ENCODE measurements around the gene TP53INP2.
"Not testable (repeated sequence)": the region's sequence is repeated elsewhere in the genome, so short reads cannot be mapped to it uniquely, and the experiment has no call there.

Gene TP53INP2

GRCh38 chr20:34706302-34706875, 2.2 kb downstream of the TP53INP2 start:
- DNase-seq, result no peak

- DNase-seq, result no peak
These were observed 3.0 kb downstream of the TP53INP2 start for GRCh38 chr20:34706912-34707784.

- no peak for DNase-seq
These were observed 4.5 kb downstream of the TP53INP2 start for GRCh38 chr20:34708621-34709043.

GRCh38 chr20:34709044-34709830, 5.1 kb downstream of the TP53INP2 start:
- peak; percentile 18 for DNase-seq

DNA sequence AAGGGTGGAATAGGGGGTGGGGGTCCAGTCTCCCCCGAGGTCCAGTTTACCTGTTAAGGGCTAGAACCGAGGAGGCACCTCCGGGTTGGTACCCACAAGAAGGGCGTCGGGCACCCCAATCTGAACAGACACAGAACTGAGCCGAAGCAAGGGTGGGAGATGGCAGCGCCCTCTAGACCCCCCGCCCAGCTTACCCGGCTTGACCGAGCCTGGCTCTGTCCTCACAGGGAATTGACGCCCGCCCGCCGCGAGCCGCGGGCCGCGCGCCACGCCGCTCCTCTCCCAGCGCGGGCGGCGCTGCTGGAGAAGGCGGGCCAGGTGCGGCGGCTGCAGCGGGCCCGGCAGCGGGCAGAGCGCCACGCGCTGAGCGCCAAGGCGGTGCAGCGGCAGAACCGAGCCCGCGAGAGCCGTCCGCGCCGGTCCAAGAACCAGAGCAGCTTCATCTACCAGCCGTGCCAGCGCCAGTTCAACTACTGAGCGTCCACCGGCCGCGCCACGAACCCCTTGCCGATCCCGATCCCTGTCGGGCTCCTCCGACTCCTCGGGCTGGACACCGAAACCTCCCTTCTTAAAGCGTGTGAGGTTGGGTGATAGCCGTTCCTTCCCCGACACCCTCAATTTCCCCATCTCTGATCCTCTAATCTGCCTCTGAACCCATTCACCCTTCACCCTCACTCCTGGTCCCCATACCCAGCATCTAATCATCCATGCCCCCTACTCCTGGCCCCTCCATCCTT, 5.9 kb downstream of the TP53INP2 start:
- DNase-seq, result no peak

DNA sequence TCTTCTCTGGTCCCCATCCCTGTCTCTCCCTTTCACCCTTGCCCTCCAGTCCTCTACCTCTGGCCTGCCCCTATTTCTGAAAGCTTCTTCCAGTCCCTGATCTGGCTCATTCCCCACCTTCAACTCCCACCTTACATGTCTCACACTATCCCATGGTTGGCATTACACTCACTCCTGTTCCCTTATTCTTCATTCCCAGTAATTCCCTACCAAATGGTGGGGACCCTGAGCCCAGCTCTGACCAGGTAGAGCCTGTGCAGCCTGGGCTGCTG, 6.4 kb downstream of the TP53INP2 start:
- DNase-seq, result no peak

GRCh38 chr20:34710861-34711574, 6.9 kb downstream of the TP53INP2 start:
- DNase-seq, result no peak

- DNase-seq, result no peak
These were observed 7.8 kb downstream of the TP53INP2 start for GRCh38 chr20:34711813-34712430.

- no peak for DNase-seq
These were observed 8.5 kb downstream of the TP53INP2 start for GRCh38 chr20:34712525-34713192.

DNA sequence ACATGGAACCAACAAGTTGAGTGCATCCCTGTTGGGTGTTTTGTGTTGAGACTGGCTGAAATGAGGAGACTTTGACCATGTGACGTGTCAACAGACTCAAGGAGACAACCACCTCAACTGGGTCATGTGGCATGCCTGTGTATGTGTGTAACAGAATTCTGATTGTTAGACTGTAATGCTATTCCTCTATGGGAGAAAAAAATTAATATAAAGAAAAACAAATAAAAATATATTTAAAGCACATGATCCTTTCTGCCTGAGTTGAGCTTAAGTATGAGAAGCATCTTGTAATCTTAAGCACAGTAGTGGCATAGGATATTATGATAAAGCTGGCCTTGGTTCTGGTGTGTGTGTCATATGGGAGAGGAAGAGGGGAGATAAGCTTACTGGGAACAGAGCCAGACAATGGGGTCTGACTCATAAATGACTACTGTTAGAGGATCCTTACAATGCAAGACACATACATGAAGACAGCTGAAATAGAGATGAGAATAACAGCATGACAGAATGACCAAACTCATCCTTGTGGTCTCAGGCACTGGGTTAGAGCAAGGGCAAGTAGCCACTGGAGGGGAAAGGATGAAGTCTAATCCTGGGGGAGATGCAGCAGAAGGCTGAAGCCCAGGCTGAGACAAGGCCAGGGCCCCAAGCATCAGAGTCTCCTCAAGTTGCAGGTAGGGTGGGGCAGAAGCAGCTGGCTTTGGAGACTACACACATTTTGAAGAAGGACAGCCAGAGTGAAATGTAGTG, 9.2 kb downstream of the TP53INP2 start:
- DNase-seq, result no peak

- not testable (repeated sequence) for DNase-seq
These were observed 9.9 kb downstream of the TP53INP2 start for GRCh38 chr20:34713944-34714515.

- DNase-seq, result no peak
These were observed 11.2 kb downstream of the TP53INP2 start for GRCh38 chr20:34715384-34715783.

DNA sequence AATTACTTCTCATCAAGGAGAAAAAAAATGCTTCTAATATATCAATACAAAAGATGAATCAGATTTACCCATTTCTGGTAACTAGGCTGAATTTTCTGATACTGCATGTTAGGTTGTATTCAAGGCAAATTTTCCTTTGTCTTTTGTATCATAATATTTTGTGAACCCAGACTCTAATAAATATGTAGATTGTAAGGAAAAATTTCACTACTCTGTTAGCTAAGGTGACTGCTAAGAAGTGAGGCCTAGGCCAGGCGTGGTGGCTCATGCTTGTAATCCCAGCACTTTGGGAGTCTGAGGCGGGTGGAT, 12.7 kb downstream of the TP53INP2 start:
- DNase-seq, result no peak

DNA sequence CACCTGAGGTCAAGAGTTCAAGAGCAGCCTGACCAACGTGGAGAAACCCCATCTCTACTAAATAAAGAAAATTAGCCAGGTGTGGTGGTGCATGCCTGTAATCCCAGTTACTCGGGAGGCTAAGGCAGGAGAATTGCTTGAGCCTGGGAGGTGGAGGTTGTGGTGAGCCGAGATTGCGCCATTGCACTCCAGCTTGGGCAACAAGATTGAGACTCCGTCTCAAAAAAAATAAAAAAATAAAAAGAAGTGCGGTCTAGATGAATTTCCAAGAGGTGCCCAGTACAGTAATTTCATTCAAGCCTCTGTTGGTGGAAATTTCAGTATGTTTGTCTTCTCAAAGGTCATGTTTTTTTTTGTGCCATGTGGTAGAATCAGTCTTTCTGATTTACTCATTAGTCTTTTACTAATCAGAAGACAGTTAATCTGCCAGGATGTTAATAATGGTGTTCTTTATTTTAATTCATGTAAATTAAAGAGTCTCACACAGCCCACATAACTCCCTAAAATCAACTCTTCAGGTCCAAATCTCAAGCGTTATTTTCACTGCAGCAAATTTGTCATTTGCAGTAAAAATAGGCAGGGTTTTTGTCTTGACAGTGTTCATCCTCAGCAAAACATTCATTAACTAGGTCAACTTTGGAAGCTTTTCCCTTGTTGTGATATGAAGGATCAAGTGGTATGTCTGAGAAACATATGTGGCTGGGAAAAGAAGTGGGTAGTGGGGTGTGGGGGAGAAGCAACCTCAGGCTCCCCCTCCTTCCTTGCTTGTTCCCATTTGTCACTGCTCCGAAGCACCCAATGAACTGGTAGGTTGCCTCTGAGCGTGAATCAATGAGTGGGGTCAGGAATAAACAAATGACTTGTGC, 13.3 kb downstream of the TP53INP2 start:
- no peak for DNase-seq

- not testable (repeated sequence) for DNase-seq
These were observed 15.3 kb downstream of the TP53INP2 start for GRCh38 chr20:34719242-34720017.

DNA sequence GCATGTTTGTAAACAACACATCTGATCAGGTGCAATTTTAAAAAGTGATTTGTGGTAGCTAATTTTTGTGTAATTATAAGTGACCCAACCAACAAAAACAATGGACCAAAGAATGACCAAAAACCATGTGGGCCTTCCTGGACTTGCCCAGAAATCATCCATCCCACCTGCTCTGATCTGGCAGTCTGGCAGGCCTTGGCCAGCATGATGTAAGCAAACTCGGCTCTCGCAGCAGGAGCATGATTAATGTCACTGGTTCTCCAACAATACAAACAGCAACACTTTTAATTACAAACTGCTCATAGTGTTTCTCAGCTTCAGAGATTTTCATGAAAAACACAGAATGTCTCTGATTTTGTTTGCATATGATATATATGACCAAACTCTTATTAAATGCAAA, 16.1 kb downstream of the TP53INP2 start:
- no peak for DNase-seq

DNA sequence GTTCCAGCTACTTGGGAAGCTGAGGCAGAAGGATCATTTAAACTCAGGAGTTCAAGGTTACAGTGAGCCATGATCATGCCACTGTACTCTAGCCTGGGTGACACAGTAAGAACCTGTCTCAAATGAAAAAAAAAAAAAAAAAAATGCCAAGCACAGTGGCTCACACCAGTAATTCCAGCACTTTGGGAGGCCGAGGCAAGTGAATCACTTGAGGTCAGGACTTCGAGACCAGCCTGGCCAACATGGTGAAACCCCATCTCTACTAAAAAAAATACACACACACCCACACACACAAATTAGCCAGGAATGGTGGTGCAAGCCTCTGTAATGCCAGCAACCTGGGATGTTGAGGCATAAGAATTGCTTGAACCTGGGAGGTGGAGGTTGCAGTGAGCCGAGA, 18.4 kb downstream of the TP53INP2 start:
- DNase-seq, result not testable (repeated sequence)

DNA sequence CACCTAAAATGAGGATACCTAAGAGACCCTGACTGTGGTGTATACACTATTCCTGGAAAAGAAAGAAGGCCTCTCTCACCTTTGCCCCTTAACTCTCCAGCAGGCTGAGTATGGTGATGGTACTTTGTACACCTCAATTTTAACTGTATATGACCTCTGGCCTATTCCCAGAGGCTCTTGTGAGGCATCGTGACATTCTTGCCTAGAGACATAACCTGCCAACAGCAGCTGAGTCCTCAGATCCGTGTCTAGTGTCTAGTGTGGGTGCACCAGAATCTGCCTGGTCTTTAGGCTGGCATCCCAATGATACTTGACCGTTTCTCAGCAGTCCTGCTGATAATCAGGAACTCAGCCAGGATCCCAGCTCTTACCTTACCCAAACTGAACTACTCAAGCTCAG, 20.0 kb downstream of the TP53INP2 start:
- DNase-seq, result no peak

DNA sequence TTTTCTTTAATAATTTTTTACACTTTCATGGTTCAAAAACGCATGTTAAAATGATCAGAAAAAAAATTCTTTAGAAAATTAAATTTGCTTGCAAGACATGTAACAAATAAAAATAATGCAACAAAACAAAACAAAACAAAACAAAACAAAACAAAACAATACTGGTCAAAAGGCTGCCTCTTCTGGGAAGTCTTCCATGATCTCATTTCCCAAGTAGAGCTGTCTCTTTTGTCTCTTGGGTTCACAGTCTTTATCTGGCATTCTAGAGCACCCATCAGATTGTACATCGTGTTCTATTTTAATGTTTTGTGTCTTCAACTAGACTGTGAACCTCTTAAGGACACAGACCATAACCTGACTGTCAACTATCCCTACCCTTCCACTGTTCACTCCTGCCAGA, 25.3 kb downstream of the TP53INP2 start:
- DNase-seq, result no peak
